Measurements from ENCODE around the gene FGF1. TPM values are rescaled to one million over a fixed set of nuclear protein-coding genes. Genes with fewer than 3 reads are reported as not detected.

FGF1 gene
- total and polyA plus RNA-seq, 8 donors: 0.03 to 0.90 (median 0.35) TPM

- Histone ChIP-seq H3K9me3 (no peaks in the 10 kb centered on the region), H3K27me3 (no peaks in the 10 kb centered on the region), H3K4me1 (no peaks in the 10 kb centered on the region), H3K36me3 (no peaks in the 10 kb centered on the region), H3K4me3 (no peak overlapping the region), H3K27ac (no peak overlapping the region)
- TF ChIP-seq CTCF (IDR thresholded peaks at IDR 0.05): no peak
- ATAC-seq (no peak), DNase-seq (no peak), FAIRE-seq (no peak)
- WGBS, 2 donors: 68 to 73% methylated on average over 6 of the region's 6 CpGs
- intact Hi-C loops (cut with DNase I): no loop called here
These were observed 17.6 kb downstream of the FGF1 start for GRCh38 chr5:142668336-142668735.

DNA sequence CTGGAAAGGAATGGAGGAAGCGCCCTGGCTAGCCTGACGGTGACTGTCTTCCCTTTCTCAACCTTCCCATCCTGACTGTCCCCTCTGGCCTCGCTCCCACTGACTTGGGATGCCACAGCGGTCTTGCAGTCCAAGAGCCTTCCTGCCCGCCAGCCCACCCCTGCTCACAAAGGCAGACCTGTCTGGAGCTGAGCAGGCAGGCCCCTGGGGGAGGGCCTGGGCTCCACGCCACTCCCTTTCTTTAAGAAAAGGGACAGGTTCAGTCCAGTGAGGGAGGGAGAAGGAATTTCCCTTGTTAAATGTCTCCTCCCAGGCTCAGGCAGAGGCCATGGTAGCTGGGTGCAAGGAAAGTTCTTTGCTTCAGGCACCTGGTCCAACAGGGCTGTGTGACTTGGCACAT lies 18.1 kb downstream of the FGF1 start:
- no peaks in the 10 kb centered on the region for H3K36me3 ChIP-seq
- DNase-seq (no peak), ATAC-seq (no peak), FAIRE-seq (no peak)
- whole genome bisulfite sequencing, 2 donors: 89 to 92% methylated on average over 6 of the region's 6 CpGs
- no peak for TF ChIP-seq CTCF (IDR thresholded peaks at IDR 0.05)
- intact Hi-C loops (cut with DNase I): no loop called here
- no peaks in the 10 kb centered on the region for H3K9me3 ChIP-seq
- H3K4me3 ChIP-seq: no peak overlapping the region
- no peaks in the 10 kb centered on the region for H3K4me1 ChIP-seq
- no peaks in the 10 kb centered on the region for H3K27me3 ChIP-seq
- H3K27ac ChIP-seq: no peak overlapping the region

- no peaks in the 10 kb centered on the region for H3K4me1 ChIP-seq
- FAIRE-seq (no peak), ATAC-seq (no peak), DNase-seq (no peak)
- WGBS, 2 donors: 76 to 89% methylated on average over 6 of the region's 6 CpGs
- no peak for TF ChIP-seq CTCF (IDR thresholded peaks at IDR 0.05)
- intact Hi-C loops (cut with DNase I): no loop called here
- H3K36me3 ChIP-seq: no peaks in the 10 kb centered on the region
- no peak overlapping the region for H3K4me3 ChIP-seq
- H3K27me3 ChIP-seq: no peaks in the 10 kb centered on the region
- no peaks in the 10 kb centered on the region for H3K9me3 ChIP-seq
- no peak overlapping the region for H3K27ac ChIP-seq
These were observed 21.3 kb downstream of the FGF1 start for GRCh38 chr5:142664636-142665035.

- Histone ChIP-seq H3K9me3 (no peaks in the 10 kb centered on the region), H3K4me1 (no peaks in the 10 kb centered on the region), H3K36me3 (no peaks in the 10 kb centered on the region), H3K27me3 (no peaks in the 10 kb centered on the region), H3K27ac (no peak overlapping the region), H3K4me3 (no peak overlapping the region)
- intact Hi-C loops (cut with DNase I): no loop called here
- no peak for FAIRE-seq
- ATAC-seq: no peak
- TF ChIP-seq CTCF (IDR thresholded peaks at IDR 0.05): no peak
- no peak for DNase-seq
- 63 to 72% methylated on average over 9 of the region's 9 CpGs for WGBS, 2 donors
These were observed 21.8 kb downstream of the FGF1 start for GRCh38 chr5:142664067-142664466.

- no peaks in the 10 kb centered on the region for H3K4me1 ChIP-seq
- DNase-seq (no peak), ATAC-seq (no peak), FAIRE-seq (no peak)
- TF ChIP-seq CTCF (IDR thresholded peaks at IDR 0.05): no peak
- WGBS, 2 donors: 62 to 68% methylated on average over 6 of the region's 6 CpGs
- H3K4me3 ChIP-seq: no peak overlapping the region
- no peaks in the 10 kb centered on the region for H3K36me3 ChIP-seq
- intact Hi-C loops (cut with DNase I): no loop called here
- no peak overlapping the region for H3K27ac ChIP-seq
- no peaks in the 10 kb centered on the region for H3K9me3 ChIP-seq
- H3K27me3 ChIP-seq: no peaks in the 10 kb centered on the region
These were observed 22.6 kb downstream of the FGF1 start for GRCh38 chr5:142663246-142663645.
